Measurements from ENCODE around the gene LHX4. TPM values are rescaled to one million over a fixed set of nuclear protein-coding genes. Genes with fewer than 3 reads are reported as not detected.

Gene LHX4
- total RNA-seq, 2 donors from 2014 or later: not detected

- TF ChIP-seq, protein P1, sequence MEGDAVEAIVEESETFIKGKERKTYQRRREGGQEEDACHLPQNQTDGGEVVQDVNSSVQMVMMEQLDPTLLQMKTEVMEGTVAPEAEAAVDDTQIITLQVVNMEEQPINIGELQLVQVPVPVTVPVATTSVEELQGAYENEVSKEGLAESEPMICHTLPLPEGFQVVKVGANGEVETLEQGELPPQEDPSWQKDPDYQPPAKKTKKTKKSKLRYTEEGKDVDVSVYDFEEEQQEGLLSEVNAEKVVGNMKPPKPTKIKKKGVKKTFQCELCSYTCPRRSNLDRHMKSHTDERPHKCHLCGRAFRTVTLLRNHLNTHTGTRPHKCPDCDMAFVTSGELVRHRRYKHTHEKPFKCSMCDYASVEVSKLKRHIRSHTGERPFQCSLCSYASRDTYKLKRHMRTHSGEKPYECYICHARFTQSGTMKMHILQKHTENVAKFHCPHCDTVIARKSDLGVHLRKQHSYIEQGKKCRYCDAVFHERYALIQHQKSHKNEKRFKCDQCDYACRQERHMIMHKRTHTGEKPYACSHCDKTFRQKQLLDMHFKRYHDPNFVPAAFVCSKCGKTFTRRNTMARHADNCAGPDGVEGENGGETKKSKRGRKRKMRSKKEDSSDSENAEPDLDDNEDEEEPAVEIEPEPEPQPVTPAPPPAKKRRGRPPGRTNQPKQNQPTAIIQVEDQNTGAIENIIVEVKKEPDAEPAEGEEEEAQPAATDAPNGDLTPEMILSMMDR (IDR thresholded peaks at IDR 0.05): no peak
- peaks cover 44% of the 10 kb centered on the region for H3K27me3 ChIP-seq (replicated peaks; ENCODE audit: insufficient read depth)
- peak overlapping the region; percentile 79 for H3K4me3 ChIP-seq
Measured at GRCh38 chr1:180231936-180232335, 1.9 kb downstream of the LHX4 start.

GRCh38 chr1:180232521-180233043 lies 2.5 kb downstream of the LHX4 start:
- TF ChIP-seq, protein P1 (IDR thresholded peaks at IDR 0.05): no peak
- Histone ChIP-seq H3K4me1 (ENCODE audit: control insufficient read depth in 1 of 2, low read depth in 2 of 2) (peaks cover 40 to 56% of the 10 kb centered on the region in 2 donors), H3K4me3 (no peak overlapping the region), H3K27me3 (replicated peaks; ENCODE audit: insufficient read depth) (peaks cover 42% of the 10 kb centered on the region), H3K9me3 (no peaks in the 10 kb centered on the region), H3K36me3 (no peaks in the 10 kb centered on the region), H3K27ac (peak overlapping the region in 1 of 2 donors; percentile 25)
- no peak for DNase-seq (ENCODE audit: low spot score)
- no peak for ATAC-seq (ENCODE audit: insufficient number of reproducible peaks, low FRiP score, low read depth)

More at GRCh38 chr1:180231936-180232335, 1.9 kb downstream of the LHX4 start:
- Histone ChIP-seq H3K27ac (no peak overlapping the region), H3K9me3 (no peaks in the 10 kb centered on the region), H3K4me1 (ENCODE audit: control insufficient read depth in 1 of 2, low read depth in 2 of 2) (peaks cover 40 to 56% of the 10 kb centered on the region in 2 donors), H3K36me3 (no peaks in the 10 kb centered on the region)
- DNase-seq (ENCODE audit: low spot score) (no peak), ATAC-seq (ENCODE audit: insufficient number of reproducible peaks, low FRiP score, low read depth) (no peak)

GRCh38 chr1:180233191-180234011 lies 3.3 kb downstream of the LHX4 start:
- DNase-seq (ENCODE audit: low spot score) (no peak), ATAC-seq (ENCODE audit: insufficient number of reproducible peaks, low FRiP score, low read depth) (no peak)
- Histone ChIP-seq H3K4me3 (peak overlapping the region; percentile 34), H3K9me3 (no peaks in the 10 kb centered on the region), H3K4me1 (ENCODE audit: control insufficient read depth in 1 of 2, low read depth in 2 of 2) (peaks cover 40 to 56% of the 10 kb centered on the region in 2 donors), H3K36me3 (no peaks in the 10 kb centered on the region), H3K27ac (no peak overlapping the region), H3K27me3 (replicated peaks; ENCODE audit: insufficient read depth) (peaks cover 41% of the 10 kb centered on the region)
- TF ChIP-seq, protein P1 (IDR thresholded peaks at IDR 0.05): no peak

GRCh38 chr1:180234369-180235076 lies 4.5 kb downstream of the LHX4 start:
- H3K4me3 ChIP-seq: peak overlapping the region; percentile 50
- no peak for ATAC-seq (ENCODE audit: insufficient number of reproducible peaks, low FRiP score, low read depth)
- H3K4me1 ChIP-seq (ENCODE audit: control insufficient read depth in 1 of 2, low read depth in 2 of 2): peaks cover 34 to 46% of the 10 kb centered on the region in 2 donors

More at GRCh38 chr1:180234369-180235076, 4.5 kb downstream of the LHX4 start:
- Histone ChIP-seq H3K27me3 (replicated peaks; ENCODE audit: insufficient read depth) (peaks cover 39% of the 10 kb centered on the region), H3K9me3 (no peaks in the 10 kb centered on the region), H3K27ac (no peak overlapping the region), H3K36me3 (no peaks in the 10 kb centered on the region)
- no peak for DNase-seq (ENCODE audit: low spot score)
- TF ChIP-seq, protein P1 (IDR thresholded peaks at IDR 0.05): no peak
